GM12874 (cell line): ENCODE results near the gene USP7.

Source experiments
- TF ChIP-seq, protein P1 (sequence below): IDR thresholded peaks from 2 replicates; pipeline ENCODE4 v1.5.1; 2011; ENCODE audit warnings: low read depth, mild to moderate bottlenecking, control low read depth, low read length, moderate library complexity; ENCODE audit not compliant: insufficient read depth

The USP7 gene

DNA sequence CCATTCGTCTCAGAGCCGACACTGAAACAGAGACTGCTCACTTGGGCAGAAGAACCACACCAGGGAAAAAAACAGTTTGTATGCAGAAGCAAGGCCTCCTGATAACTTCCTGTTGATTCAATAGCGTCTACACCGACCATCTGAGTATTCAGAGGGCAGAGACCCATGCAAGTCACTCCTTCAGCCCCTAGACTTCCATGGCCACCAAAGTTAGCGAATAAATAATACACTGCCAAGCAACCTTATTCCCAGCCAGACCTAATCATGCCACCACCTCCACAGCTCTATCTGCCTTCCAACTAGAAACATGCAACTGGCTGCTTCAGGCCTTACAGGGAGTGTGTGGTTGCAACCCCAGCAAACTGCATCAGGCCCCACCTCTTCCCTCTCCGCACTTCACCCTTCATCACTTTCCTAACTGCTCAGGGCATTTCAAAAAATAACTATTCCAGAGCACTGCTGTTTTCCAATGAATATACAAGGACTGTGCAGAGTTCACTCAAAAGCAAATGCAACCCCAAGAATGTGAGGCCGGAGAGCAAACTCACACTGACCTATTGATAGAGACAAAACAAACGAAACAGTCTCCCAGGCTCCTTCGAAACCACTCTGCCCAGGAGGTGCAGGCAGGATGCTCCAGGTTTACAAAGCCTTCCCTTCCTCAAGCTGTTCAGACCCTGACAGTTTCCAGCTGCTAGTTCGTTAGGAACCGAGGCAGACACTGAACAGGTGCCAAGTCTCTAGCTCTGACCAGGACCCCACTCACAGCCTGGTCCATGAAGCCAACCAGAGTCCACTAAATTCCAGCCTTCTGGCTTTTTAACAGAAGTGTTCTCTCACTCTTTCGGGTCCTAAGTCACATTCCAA is 3.6 kb downstream of the USP7 start:
- TF ChIP-seq, protein P1, sequence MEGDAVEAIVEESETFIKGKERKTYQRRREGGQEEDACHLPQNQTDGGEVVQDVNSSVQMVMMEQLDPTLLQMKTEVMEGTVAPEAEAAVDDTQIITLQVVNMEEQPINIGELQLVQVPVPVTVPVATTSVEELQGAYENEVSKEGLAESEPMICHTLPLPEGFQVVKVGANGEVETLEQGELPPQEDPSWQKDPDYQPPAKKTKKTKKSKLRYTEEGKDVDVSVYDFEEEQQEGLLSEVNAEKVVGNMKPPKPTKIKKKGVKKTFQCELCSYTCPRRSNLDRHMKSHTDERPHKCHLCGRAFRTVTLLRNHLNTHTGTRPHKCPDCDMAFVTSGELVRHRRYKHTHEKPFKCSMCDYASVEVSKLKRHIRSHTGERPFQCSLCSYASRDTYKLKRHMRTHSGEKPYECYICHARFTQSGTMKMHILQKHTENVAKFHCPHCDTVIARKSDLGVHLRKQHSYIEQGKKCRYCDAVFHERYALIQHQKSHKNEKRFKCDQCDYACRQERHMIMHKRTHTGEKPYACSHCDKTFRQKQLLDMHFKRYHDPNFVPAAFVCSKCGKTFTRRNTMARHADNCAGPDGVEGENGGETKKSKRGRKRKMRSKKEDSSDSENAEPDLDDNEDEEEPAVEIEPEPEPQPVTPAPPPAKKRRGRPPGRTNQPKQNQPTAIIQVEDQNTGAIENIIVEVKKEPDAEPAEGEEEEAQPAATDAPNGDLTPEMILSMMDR, result no peak

DNA sequence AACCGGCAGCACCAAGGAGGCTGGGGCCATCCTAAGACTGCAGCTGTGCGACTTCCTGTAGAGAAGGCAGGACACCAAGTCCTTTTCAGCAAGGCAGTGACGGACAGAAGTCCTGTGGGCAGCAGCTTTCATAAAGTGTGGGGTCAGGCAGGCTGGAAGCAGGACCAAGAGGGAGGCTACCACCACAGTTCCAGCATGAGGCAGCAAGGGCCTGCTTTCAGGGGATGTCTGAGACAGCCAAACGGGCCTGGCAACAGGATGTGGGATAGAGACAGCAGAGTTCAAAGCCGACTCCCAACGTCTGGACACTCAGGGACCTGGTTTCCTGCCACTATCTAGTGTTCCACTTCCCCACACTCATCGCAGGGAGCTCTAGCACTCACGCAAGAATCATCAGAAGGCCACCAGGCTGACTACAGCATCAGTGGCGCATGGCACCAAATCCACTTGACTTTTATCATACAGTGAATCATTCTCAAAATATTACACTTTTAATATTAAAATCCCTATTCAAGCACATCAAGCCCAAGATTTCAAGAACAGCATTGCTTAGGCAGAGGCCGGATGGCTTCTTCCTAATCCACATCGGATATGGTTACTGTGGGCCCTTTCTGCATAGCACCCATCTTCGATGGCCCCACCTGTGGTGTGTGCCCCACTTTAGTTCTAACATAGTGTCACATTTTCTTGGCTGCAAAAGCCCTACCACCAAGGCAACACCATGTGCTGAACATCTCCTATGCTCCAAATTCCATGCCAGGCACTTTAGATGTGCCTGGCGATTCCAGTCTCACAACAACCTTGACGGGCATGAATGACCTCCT is 5.2 kb downstream of the USP7 start:
- TF ChIP-seq, protein P1, result no peak

DNA sequence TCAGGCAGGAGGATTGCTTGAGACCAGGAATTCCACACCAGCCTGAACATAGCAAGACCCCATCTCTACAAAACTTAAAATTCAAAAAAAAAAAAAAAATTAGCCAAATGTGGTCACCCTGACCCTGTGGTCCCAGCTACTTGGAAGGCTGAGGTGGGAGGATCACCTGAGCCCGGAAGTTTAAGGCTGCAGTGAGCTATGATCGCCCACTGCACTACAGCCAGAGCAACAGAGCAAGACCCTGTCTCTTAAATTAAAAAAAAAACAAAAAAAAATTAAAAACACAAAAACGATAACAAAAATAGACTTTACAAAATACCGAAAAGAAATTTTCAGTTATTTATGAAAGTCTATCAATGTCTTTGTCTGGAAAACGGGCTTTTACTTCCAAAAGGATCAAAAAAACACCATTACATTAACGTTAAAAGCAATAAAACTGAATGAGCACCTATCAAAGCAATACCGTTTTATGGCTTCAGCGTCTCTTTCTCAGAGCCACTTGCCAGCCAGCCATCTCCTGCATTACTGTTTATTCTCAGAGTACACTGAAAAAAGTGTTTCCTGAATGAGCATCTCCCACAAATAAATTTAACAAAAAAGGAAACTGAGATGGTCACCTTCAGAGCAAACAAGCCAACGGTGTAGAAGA is 6.1 kb downstream of the USP7 start:
- TF ChIP-seq, protein P1, result no peak

DNA sequence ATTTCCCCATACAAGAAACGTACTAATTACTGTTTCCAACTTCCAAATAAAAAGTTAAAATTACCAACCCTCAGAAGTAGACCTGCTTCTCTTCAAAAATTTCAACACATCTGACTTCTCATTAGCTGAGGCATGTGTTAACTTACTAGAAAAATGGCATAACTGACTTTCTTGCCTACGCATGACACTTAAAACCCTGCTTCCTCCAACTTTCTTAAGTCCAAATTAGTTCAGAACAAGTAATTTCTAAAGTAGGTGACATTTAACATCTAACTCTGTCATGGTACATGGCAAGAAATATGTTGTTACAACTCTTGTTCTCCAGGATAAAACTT is 6.7 kb downstream of the USP7 start:
- TF ChIP-seq, protein P1, result no peak

DNA sequence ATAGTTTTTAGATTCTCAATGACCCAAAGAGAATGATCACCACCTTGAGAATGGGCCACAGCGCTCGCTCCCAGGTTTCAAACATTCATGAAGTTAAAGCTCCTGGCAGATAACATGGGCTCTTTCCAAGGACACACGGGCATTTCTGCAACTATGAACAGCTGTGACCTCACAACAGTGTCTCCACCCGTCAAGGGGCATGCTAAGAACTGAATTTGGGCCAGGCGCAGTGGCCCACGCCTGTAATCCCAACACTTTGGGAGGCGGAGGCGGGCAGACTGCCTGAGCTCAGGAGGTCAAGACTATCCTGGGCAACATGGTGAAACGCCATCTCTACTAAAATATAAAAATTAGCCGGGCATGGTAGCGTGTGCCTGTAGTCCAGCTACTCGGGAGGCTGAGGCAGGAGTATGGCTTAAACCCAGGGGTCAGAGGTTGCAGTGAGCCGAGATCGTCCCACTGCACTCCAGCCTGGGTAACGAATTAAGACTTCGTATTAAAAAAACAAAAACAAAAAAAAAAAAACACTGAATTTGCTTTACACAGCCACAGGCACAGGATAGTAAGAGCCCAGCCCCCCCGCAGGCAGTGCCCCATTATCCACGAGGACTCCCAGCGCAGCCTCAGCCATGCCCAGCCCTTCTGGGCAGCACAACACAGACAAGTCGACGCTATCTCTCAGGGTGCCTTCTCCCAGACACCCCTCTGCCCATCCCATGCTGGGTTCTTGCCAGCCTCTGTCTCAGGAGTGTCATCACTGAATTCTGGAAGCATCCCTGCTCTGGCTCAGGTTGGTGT is 7.2 kb downstream of the USP7 start:
- TF ChIP-seq, protein P1, result no peak

DNA sequence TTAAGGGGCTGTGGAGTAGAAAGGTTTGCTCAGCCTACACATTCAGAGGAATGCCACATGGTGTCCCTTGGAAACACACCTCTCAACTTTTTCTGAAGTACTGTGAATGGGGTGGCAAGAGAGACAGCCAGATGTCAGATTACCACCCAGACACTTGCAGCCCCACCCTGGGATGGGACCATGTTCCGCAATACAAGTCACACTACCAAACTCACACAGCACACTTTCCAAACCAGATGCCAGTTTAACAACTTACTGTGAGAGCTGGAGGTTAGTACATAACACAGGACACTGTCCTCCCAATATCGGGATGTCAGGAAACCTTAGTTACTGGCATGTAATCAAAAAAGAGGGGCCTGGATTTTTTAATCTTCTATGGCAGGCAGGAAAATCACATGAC is 7.9 kb downstream of the USP7 start:
- TF ChIP-seq, protein P1, result no peak
